ENCODE measurements around the gene MAGI1. TPM values are rescaled to one million over a fixed set of nuclear protein-coding genes. Genes with fewer than 3 reads are reported as not detected.

Gene MAGI1
- total RNA-seq, 1 experiment from 2014 or later: 38.6 TPM

DNA sequence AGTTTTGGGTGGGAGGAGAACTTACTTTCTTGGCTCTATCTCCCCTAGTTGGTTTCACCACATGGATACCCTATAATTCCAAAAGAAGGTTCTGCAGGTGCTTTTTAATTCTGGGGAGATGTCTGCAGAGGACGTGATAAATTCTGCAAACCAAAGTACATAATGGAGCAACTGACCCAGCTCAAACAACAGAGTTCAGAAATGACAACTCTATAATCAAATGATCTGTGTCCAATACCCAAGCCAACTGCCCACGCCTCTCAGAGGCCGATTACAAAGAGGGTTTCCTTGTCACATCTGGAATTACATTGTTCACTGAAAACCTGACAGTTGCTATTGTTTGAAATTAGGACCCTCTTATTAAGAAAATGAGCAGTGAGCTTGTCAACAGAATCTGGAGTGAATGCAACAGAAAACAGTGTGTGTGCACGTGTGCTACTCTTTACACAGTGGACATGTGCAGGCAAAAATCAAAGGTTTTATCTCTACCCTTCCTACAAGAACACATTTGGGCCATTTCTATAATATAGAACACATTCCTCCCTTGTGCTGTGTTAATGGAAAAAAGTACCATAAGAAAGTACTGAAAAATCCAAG is 593.0 kb downstream of the MAGI1 start:
- Histone ChIP-seq H3K4me2 (ENCODE audit: low read length) (no peak overlapping the region), H3K79me2 (ENCODE audit: insufficient read depth, low read length) (no peaks in the 10 kb centered on the region), H3K4me3 (replicated peaks in 1 of 2; ENCODE audit: low read depth in 1 of 2, low read length in 2 of 2) (no peak overlapping the region), H3K36me3 (ENCODE audit: control insufficient read depth in 1 of 2, insufficient read depth in 2 of 2, low read length in 2 of 2) (no peaks in the 10 kb centered on the region), H3K9me2 (ENCODE audit: insufficient read depth) (no peaks in the 10 kb centered on the region), H4K20me1 (ENCODE audit: insufficient read depth) (no peaks in the 10 kb centered on the region), H3K27me3 (ENCODE audit: insufficient read depth, low read length) (no peaks in the 10 kb centered on the region), H3K9ac (ENCODE audit: low read length) (no peak overlapping the region), H3K27ac (ENCODE audit: low read depth, low read length) (no peak overlapping the region), H3K4me1 (ENCODE audit: control insufficient read depth in 1 of 2, insufficient read depth in 2 of 2, low read length in 2 of 2) (no peaks in the 10 kb centered on the region), H3K9me3 (ENCODE audit: control insufficient read depth in 1 of 2, insufficient read depth in 1 of 2, low read depth in 1 of 2, low read length in 2 of 2) (no peaks in the 10 kb centered on the region), H2AFZ (ENCODE audit: low read depth, low read length, poor library complexity, severe bottlenecking) (no peak overlapping the region)
- intact Hi-C loops (cut with micrococcal nuclease): no loop called here
- ChIA-PET POLR2A (no interaction called here), RAD21 (ENCODE audit: low non-redundant PET in 1 of 2, low total read pairs in 2 of 2, uncharacterized antibody in 2 of 2, unreplicated experiment in 2 of 2) (no interaction called here), CTCF (no interaction called here)
- ATAC-seq (no peak), DNase-seq (ENCODE audit: low read depth, low spot score) (no peak)
- TF ChIP-seq POLR2A (IDR thresholded peaks at IDR 0.05; ENCODE audit: borderline replicate concordance, extremely low read depth, insufficient read depth, insufficient read length): no peak
- BruUV-seq (replicated peaks): no TSS peak

DNA sequence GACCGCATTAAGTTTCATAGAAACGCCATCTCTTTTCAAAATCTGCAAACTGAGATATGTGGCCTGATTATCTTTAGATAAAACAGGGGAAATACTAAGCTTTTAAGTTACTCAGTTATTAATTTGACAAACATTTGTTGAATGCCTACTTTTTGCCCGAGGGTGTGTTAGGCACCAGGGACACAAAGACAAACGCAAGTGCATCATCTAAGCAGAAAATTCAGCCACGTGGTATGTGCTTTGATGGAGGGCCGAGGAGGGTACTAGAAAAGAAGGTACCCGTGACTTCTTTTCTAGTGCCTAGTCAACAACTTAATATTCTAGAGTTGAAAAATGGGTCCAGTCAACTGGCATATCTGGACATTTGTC is 594.3 kb downstream of the MAGI1 start:
- H3K27me3 ChIP-seq (ENCODE audit: insufficient read depth, low read length): no peaks in the 10 kb centered on the region
- H3K9ac ChIP-seq (ENCODE audit: low read length): no peak overlapping the region
- TF ChIP-seq FOSL1 (IDR thresholded peaks at IDR 0.05; ENCODE audit: low read depth) (no peak), CEBPB (IDR thresholded peaks at IDR 0.05; ENCODE audit: low read depth) (no peak), CBX3 (IDR thresholded peaks at IDR 0.05; ENCODE audit: low read depth) (no peak), JUND (IDR thresholded peaks at IDR 0.05) (no peak), EZH2phosphoT487 (IDR thresholded peaks at IDR 0.05; ENCODE audit: borderline replicate concordance) (no peak), EGR1 (IDR thresholded peaks at IDR 0.05; ENCODE audit: low read depth) (no peak), ELF1 (IDR thresholded peaks at IDR 0.05; ENCODE audit: borderline replicate concordance, low read depth) (no peak), ZFX (IDR thresholded peaks at IDR 0.05) (no peak), RAD21 (IDR thresholded peaks at IDR 0.05; ENCODE audit: low read depth) (no peak), SRF (IDR thresholded peaks at IDR 0.05; ENCODE audit: low read depth) (no peak), SP1 (IDR thresholded peaks at IDR 0.05; ENCODE audit: low read depth) (no peak), ZNF274 (IDR thresholded peaks at IDR 0.05; ENCODE audit: low read depth, low read length) (no peak), SIN3A (IDR thresholded peaks at IDR 0.05; ENCODE audit: low read depth) (no peak), POLR2AphosphoS5 (IDR thresholded peaks at IDR 0.05; ENCODE audit: low read depth, low read length) (no peak), POLR2A (IDR thresholded peaks at IDR 0.05; ENCODE audit: borderline replicate concordance, extremely low read depth, insufficient read depth, insufficient read length) (no peak), EZH2 (IDR thresholded peaks at IDR 0.05) (no peak), TCF7L2 (IDR thresholded peaks at IDR 0.05; ENCODE audit: borderline replicate concordance, extremely low read depth, insufficient read depth, insufficient read length) (no peak)
- TF ChIP-seq, protein P1, sequence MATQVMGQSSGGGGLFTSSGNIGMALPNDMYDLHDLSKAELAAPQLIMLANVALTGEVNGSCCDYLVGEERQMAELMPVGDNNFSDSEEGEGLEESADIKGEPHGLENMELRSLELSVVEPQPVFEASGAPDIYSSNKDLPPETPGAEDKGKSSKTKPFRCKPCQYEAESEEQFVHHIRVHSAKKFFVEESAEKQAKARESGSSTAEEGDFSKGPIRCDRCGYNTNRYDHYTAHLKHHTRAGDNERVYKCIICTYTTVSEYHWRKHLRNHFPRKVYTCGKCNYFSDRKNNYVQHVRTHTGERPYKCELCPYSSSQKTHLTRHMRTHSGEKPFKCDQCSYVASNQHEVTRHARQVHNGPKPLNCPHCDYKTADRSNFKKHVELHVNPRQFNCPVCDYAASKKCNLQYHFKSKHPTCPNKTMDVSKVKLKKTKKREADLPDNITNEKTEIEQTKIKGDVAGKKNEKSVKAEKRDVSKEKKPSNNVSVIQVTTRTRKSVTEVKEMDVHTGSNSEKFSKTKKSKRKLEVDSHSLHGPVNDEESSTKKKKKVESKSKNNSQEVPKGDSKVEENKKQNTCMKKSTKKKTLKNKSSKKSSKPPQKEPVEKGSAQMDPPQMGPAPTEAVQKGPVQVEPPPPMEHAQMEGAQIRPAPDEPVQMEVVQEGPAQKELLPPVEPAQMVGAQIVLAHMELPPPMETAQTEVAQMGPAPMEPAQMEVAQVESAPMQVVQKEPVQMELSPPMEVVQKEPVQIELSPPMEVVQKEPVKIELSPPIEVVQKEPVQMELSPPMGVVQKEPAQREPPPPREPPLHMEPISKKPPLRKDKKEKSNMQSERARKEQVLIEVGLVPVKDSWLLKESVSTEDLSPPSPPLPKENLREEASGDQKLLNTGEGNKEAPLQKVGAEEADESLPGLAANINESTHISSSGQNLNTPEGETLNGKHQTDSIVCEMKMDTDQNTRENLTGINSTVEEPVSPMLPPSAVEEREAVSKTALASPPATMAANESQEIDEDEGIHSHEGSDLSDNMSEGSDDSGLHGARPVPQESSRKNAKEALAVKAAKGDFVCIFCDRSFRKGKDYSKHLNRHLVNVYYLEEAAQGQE (IDR thresholded peaks at IDR 0.05; ENCODE audit: low read depth): no peak
- TF ChIP-seq, protein P2, sequence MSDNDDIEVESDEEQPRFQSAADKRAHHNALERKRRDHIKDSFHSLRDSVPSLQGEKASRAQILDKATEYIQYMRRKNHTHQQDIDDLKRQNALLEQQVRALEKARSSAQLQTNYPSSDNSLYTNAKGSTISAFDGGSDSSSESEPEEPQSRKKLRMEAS (IDR thresholded peaks at IDR 0.05): no peak
- no peaks in the 10 kb centered on the region for H3K9me3 ChIP-seq (ENCODE audit: control insufficient read depth in 1 of 2, insufficient read depth in 1 of 2, low read depth in 1 of 2, low read length in 2 of 2)
- DNase-seq (ENCODE audit: low read depth, low spot score): no peak
- ChIA-PET RAD21 (ENCODE audit: low non-redundant PET in 1 of 2, low total read pairs in 2 of 2, uncharacterized antibody in 2 of 2, unreplicated experiment in 2 of 2) (no interaction called here), POLR2A (no interaction called here), CTCF (no interaction called here)
- no peaks in the 10 kb centered on the region for H3K9me2 ChIP-seq (ENCODE audit: insufficient read depth)
- no TSS peak for BruUV-seq (replicated peaks)
- no peak overlapping the region for H3K4me2 ChIP-seq (ENCODE audit: low read length)
- no peak overlapping the region for H3K27ac ChIP-seq (ENCODE audit: low read depth, low read length)
- no peak overlapping the region for H2AFZ ChIP-seq (ENCODE audit: low read depth, low read length, poor library complexity, severe bottlenecking)
- H3K36me3 ChIP-seq (ENCODE audit: control insufficient read depth in 1 of 2, insufficient read depth in 2 of 2, low read length in 2 of 2): no peaks in the 10 kb centered on the region
- no peaks in the 10 kb centered on the region for H3K79me2 ChIP-seq (ENCODE audit: insufficient read depth, low read length)
- H3K4me3 ChIP-seq (replicated peaks in 1 of 2; ENCODE audit: low read depth in 1 of 2, low read length in 2 of 2): no peak overlapping the region
- H4K20me1 ChIP-seq (ENCODE audit: insufficient read depth): no peaks in the 10 kb centered on the region; the same call in 1 of the 2 replicates
- intact Hi-C loops (cut with micrococcal nuclease): no loop called here
- no peaks in the 10 kb centered on the region for H3K4me1 ChIP-seq (ENCODE audit: control insufficient read depth in 1 of 2, insufficient read depth in 2 of 2, low read length in 2 of 2)
- no peak for ATAC-seq
